OCI-LY7 (cell line): ENCODE measurements around the gene ZNF775. TPM values are rescaled to one million over a fixed set of nuclear protein-coding genes. Genes with fewer than 3 reads are reported as not detected.

Source experiments
- BruUV-seq: library from RNA; stranded (reverse); fragments of 400-500 nt; replicated peaks from 2 replicates; lab custom pipeline; 2021; lab: Mats Ljungman, UMichigan
- CTCF ChIA-PET: fragments of 300-600 bp; sonication (Branson Sonifier 250); formaldehyde crosslinking; loops from one replicate; lab custom pipeline; 2022; ENCODE audit warnings: antibody characterized with exemption; ENCODE audit not compliant: unreplicated experiment; lab: Charles Lee
- POLR2A ChIA-PET: fragments of 300-600 bp; sonication (Branson Sonifier 250); formaldehyde crosslinking; loops from one replicate; lab custom pipeline; 2022; ENCODE audit warnings: antibody characterized with exemption; lab: Charles Lee
- DNase-seq: peaks from one replicate; pipeline ENCODE4 v3.0.0-alpha.2; 2015; ENCODE audit warnings: low spot score
- H2AFZ ChIP-seq: fragments of 200-600 bp; sonication (generic), shearing (Covaris generic); 2 replicates; pipeline ENCODE4 v1.6.1; 2014; ENCODE audit warnings: mild to moderate bottlenecking, antibody characterized with exemption, low read length, moderate library complexity
- H3K27ac ChIP-seq: fragments of 200-600 bp; sonication (generic); 2 replicates; pipeline ENCODE4 v1.5.1; 2014; ENCODE audit warnings: mixed run types, low read depth, mild to moderate bottlenecking, moderate library complexity, low read length, inconsistent platforms; ENCODE audit not compliant: poor library complexity, severe bottlenecking
- H3K36me3 ChIP-seq: fragments of 200-600 bp; sonication (generic); 2 replicates; pipeline ENCODE4 v1.6.1; 2014; ENCODE audit warnings: mild to moderate bottlenecking, antibody characterized with exemption, low read length, moderate library complexity, mixed read lengths; ENCODE audit not compliant: insufficient read depth
- H3K4me1 ChIP-seq: fragments of 200-600 bp; sonication (generic); 2 replicates; pipeline ENCODE4 v1.5.1; 2014; ENCODE audit warnings: mild to moderate bottlenecking, low read length; ENCODE audit not compliant: insufficient read depth, poor library complexity, severe bottlenecking
- H3K4me2 ChIP-seq: fragments of 200-600 bp; sonication (generic); 2 replicates; pipeline ENCODE4 v1.6.1; 2014; ENCODE audit warnings: mild to moderate bottlenecking, low read length
- H3K4me3 ChIP-seq: fragments of 200-600 bp; sonication (generic); 2 replicates; pipeline ENCODE4 v1.5.1; 2014; ENCODE audit warnings: mild to moderate bottlenecking, low read depth, low read length; ENCODE audit not compliant: poor library complexity, severe bottlenecking
- H3K79me2 ChIP-seq: fragments of 200-600 bp; sonication (generic); 2 replicates; pipeline ENCODE4 v1.6.1; 2016; ENCODE audit warnings: low read depth, mild to moderate bottlenecking, low read length, moderate library complexity, mixed read lengths; ENCODE audit not compliant: insufficient read depth
- H3K9me2 ChIP-seq: fragments of 200-600 bp; sonication (generic); 2 replicates; pipeline ENCODE4 v1.6.1; 2016; ENCODE audit warnings: mild to moderate bottlenecking, low read length, mixed read lengths; ENCODE audit not compliant: insufficient read depth
- H3K9me3 ChIP-seq: fragments of 200-600 bp; sonication (generic); 2 replicates; pipeline ENCODE4 v1.6.1; 2014; ENCODE audit warnings: mild to moderate bottlenecking, mixed run types, low read length, mixed read lengths
- H4K20me1 ChIP-seq: fragments of 200-600 bp; sonication (generic); 2 replicates; pipeline ENCODE4 v1.6.1; 2014; ENCODE audit warnings: mild to moderate bottlenecking, antibody characterized with exemption, low read length, moderate library complexity, mixed read lengths; ENCODE audit not compliant: insufficient read depth
- EZH2phosphoT487 ChIP-seq: fragments of 200-600 bp; sonication (generic); IDR thresholded peaks from 2 replicates; pipeline ENCODE4 v1.6.1; 2018; ENCODE audit warnings: low read depth, borderline replicate concordance, mild to moderate bottlenecking, mixed run types, antibody characterized with exemption, low read length, moderate library complexity, mixed read lengths
- intact Hi-C: fragments of 100-400 bp; cut with micrococcal nuclease; formaldehyde crosslinking; loops from one replicate; pipeline ENCODE4 v1.10.0; 2022; ENCODE audit not compliant: unreplicated experiment
- total RNA-seq, 2 experiments: library from RNA; depleted of rRNA in 1 of 2; stranded (reverse); fragments of >200 nt in 1 of 2; shearing (Covaris generic) in 1 of 2; gene quantifications; 2 replicates each; pipeline ENCODE4 v1.2.3, GENCODE V29; 2014 to 2022
- TF ChIP-seq, protein P1 (sequence below): fragments of 200-600 bp; sonication (generic); conservative IDR thresholded peaks from 2 replicates; pipeline ENCODE4 v1.5.1; 2014; ENCODE audit warnings: mild to moderate bottlenecking, antibody characterized with exemption, low read length, moderate library complexity, mixed read lengths

ZNF775 gene
- total RNA-seq, 2 experiments from 2014 or later: 4.7 to 6.5 TPM

DNA sequence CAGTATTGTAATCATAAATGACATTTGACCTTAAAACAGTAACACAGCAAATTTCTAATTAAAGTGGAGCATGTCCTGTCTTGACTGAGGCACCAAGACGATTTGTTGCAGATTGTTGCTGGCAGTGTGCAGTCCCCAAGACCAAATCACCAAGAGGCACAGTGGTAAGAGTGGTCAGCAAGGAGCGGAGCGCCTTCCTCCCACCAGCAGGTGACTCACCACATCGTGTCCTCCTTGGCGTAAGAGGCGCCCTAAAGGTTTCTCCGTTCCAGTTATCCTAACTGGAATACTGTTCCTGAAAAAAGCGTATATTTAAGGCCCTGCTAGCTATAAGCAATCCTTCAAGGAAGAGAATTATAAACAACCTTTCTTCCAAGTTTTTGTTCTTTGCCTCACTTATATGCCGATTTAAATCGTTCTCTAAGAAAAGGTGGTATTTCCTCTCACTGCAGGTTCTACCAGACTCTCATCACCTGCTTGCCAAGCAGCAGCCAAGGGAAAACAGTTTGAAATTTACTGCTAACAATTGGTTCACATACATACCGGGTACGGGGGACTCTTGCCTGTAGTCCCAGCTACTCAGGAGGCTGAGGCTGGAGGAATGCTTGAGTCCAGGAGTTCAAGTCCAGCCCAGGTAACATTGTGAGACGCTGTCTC is 21.2 kb upstream of the ZNF775 start:
- no peaks in the 10 kb centered on the region for H3K79me2 ChIP-seq
- no peak overlapping the region for H3K27ac ChIP-seq
- DNase-seq: no peak
- peaks cover 20% of the 10 kb centered on the region for H3K4me1 ChIP-seq
- H3K4me3 ChIP-seq: no peak overlapping the region
- H3K9me2 ChIP-seq: no peaks in the 10 kb centered on the region
- no TSS peak for BruUV-seq
- no peak for TF ChIP-seq EZH2phosphoT487
- TF ChIP-seq, protein P1, sequence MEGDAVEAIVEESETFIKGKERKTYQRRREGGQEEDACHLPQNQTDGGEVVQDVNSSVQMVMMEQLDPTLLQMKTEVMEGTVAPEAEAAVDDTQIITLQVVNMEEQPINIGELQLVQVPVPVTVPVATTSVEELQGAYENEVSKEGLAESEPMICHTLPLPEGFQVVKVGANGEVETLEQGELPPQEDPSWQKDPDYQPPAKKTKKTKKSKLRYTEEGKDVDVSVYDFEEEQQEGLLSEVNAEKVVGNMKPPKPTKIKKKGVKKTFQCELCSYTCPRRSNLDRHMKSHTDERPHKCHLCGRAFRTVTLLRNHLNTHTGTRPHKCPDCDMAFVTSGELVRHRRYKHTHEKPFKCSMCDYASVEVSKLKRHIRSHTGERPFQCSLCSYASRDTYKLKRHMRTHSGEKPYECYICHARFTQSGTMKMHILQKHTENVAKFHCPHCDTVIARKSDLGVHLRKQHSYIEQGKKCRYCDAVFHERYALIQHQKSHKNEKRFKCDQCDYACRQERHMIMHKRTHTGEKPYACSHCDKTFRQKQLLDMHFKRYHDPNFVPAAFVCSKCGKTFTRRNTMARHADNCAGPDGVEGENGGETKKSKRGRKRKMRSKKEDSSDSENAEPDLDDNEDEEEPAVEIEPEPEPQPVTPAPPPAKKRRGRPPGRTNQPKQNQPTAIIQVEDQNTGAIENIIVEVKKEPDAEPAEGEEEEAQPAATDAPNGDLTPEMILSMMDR: 0 out of 2 replicates have a peak, but pooled peaks have one; percentile 11
- H3K4me2 ChIP-seq: peak overlapping the region; percentile 35; the same call in 1 of the 2 replicates
- ChIA-PET POLR2A (interaction anchor here (0.7 to 1.0 kb wide), 3 partner anchors 9 to 520 kb away, joined by 3 read pairs; no protein-coding TSS in a partner anchor), CTCF (no interaction called here)
- no peaks in the 10 kb centered on the region for H4K20me1 ChIP-seq
- H3K9me3 ChIP-seq: no peaks in the 10 kb centered on the region
- intact Hi-C loops: no loop called here
- no peaks in the 10 kb centered on the region for H3K36me3 ChIP-seq
- peak overlapping the region; percentile 33; the same call in 1 of the 2 replicates for H2AFZ ChIP-seq

DNA sequence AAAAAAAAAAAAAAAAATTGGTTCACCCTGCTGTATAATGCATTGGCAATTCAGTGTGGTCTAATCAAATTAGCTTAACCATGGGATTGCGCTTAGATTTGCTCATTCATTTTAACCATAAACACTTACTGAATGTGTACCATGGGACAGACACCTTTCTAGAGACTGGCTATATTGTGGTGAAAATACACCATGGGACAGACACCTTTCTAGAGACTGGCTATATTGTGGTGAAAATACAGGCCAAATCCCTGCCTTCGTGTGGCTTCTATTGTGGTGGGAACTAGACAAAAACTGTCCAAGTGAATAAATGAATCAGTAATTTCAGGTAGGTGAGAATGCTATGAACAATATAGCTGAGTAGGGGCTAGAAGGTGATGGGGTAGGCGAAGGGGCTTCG is 20.7 kb upstream of the ZNF775 start:
- no peak overlapping the region for H3K27ac ChIP-seq
- H3K4me1 ChIP-seq: peaks cover 21% of the 10 kb centered on the region
- no peaks in the 10 kb centered on the region for H3K36me3 ChIP-seq
- TF ChIP-seq EZH2phosphoT487: no peak
- TF ChIP-seq, protein P1: no peak
- CTCF ChIA-PET: no interaction called here
- BruUV-seq: no TSS peak
- H3K4me2 ChIP-seq: no peak overlapping the region
- POLR2A ChIA-PET: interaction anchor here (0.7 to 1.0 kb wide), 3 partner anchors 12 to 519 kb away, joined by 3 to 4 read pairs (median 3); no protein-coding TSS in a partner anchor
- no peak for DNase-seq
- no peaks in the 10 kb centered on the region for H4K20me1 ChIP-seq
- H3K9me3 ChIP-seq: no peaks in the 10 kb centered on the region
- intact Hi-C loops: no loop called here
- no peak overlapping the region for H3K4me3 ChIP-seq
- H3K79me2 ChIP-seq: no peaks in the 10 kb centered on the region
- no peak overlapping the region for H2AFZ ChIP-seq
- no peaks in the 10 kb centered on the region for H3K9me2 ChIP-seq

DNA sequence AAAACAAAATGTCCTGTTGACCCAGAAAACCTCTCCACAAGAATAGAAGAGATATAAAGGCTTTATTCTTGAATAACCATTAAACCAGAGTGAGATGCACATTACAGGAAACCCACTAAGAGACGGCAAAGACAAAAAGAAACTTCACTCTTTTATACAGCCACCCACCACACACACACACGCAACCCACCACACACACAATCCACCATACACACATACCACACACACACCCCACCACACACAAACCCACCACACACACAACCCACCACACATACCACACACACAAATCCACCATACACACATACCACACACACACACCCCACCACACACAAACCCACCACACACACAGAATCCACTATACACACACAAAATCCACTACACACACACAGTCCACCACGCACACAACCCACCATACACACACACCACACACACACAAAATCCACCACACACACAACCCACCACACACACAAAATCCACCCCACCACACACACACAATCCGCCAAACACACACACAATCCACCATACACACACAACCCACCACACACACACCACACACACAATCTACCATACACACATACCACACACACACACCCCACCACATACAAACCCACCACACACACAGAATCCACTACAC is 20.0 kb upstream of the ZNF775 start:
- H3K4me2 ChIP-seq: no peak overlapping the region
- DNase-seq: no peak
- H3K27ac ChIP-seq: no peak overlapping the region
- H3K9me2 ChIP-seq: no peaks in the 10 kb centered on the region
- BruUV-seq: no TSS peak
- ChIA-PET POLR2A (interaction anchor here (0.7 to 0.9 kb wide), 2 partner anchors 11 to 519 kb away, joined by 3 to 4 read pairs; no protein-coding TSS in a partner anchor), CTCF (no interaction called here)
- no peak for TF ChIP-seq EZH2phosphoT487
- TF ChIP-seq, protein P1: no peak
- H2AFZ ChIP-seq: no peak overlapping the region
- H3K36me3 ChIP-seq: no peaks in the 10 kb centered on the region
- H4K20me1 ChIP-seq: no peaks in the 10 kb centered on the region
- H3K79me2 ChIP-seq: no peaks in the 10 kb centered on the region
- intact Hi-C loops: no loop called here
- H3K4me1 ChIP-seq: peaks cover 28% of the 10 kb centered on the region
- H3K9me3 ChIP-seq: no peaks in the 10 kb centered on the region
- H3K4me3 ChIP-seq: no peak overlapping the region
